PFSK-1 (cell line): ENCODE data around the gene BPIFB1.

ENCODE experiments used
- FOXP2 ChIP-seq: optimal IDR thresholded peaks from 2 replicates; pipeline ENCODE3; 2011; ENCODE audit warnings: borderline replicate concordance, control low read depth, inconsistent platforms; ENCODE audit not compliant: insufficient read depth; ENCODE audit errors: extremely low read length, extremely low read depth
- POLR2AphosphoS5 ChIP-seq: IDR thresholded peaks from 2 replicates; pipeline ENCODE4 v1.6.1; 2012; ENCODE audit warnings: low read depth, mild to moderate bottlenecking, control low read depth, low read length, moderate library complexity
- SIN3A ChIP-seq: IDR thresholded peaks from 2 replicates; pipeline ENCODE4 v1.6.1; 2012; ENCODE audit warnings: mild to moderate bottlenecking, low read length, moderate library complexity, borderline replicate concordance; ENCODE audit not compliant: insufficient read depth
- TAF1 ChIP-seq: IDR thresholded peaks from 2 replicates; pipeline ENCODE4 v1.6.1; 2012; ENCODE audit warnings: low read length, control low read depth, borderline replicate concordance; ENCODE audit not compliant: insufficient read depth
- TF ChIP-seq, protein P1 (sequence below), 2 experiments: IDR thresholded peaks; 2 replicates each; pipeline versions ENCODE4 v1.6.1 to v1.8.0; 2011 to 2012; ENCODE audit warnings: low read depth in 2 of 2, low read length in 2 of 2, control low read depth in 1 of 2, inconsistent platforms in 1 of 2, mild to moderate bottlenecking in 1 of 2, moderate library complexity in 1 of 2; ENCODE audit not compliant: insufficient read depth in 1 of 2

DNA sequence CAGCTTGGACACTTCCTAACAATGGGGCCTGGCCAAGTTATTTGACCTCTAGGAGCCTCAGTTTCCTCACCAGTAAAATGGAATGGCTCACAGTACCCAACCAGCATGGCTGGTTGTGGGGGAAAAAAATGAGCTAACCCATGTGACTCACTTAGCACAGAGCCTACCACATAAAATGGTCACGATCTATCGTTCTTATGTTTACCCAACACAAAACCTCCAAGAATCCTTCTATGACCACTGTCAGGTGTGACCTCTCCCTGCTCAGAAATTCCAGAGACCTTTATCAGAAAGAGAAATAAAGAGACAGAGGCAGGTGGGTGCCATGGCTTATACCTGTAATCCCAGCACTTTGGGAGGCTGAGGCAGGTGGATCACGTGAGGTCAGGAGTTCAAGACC, 39.4 kb downstream of the BPIFB1 start:
- TF ChIP-seq POLR2AphosphoS5: no peak
- no peak for TF ChIP-seq TAF1
- TF ChIP-seq, protein P1, sequence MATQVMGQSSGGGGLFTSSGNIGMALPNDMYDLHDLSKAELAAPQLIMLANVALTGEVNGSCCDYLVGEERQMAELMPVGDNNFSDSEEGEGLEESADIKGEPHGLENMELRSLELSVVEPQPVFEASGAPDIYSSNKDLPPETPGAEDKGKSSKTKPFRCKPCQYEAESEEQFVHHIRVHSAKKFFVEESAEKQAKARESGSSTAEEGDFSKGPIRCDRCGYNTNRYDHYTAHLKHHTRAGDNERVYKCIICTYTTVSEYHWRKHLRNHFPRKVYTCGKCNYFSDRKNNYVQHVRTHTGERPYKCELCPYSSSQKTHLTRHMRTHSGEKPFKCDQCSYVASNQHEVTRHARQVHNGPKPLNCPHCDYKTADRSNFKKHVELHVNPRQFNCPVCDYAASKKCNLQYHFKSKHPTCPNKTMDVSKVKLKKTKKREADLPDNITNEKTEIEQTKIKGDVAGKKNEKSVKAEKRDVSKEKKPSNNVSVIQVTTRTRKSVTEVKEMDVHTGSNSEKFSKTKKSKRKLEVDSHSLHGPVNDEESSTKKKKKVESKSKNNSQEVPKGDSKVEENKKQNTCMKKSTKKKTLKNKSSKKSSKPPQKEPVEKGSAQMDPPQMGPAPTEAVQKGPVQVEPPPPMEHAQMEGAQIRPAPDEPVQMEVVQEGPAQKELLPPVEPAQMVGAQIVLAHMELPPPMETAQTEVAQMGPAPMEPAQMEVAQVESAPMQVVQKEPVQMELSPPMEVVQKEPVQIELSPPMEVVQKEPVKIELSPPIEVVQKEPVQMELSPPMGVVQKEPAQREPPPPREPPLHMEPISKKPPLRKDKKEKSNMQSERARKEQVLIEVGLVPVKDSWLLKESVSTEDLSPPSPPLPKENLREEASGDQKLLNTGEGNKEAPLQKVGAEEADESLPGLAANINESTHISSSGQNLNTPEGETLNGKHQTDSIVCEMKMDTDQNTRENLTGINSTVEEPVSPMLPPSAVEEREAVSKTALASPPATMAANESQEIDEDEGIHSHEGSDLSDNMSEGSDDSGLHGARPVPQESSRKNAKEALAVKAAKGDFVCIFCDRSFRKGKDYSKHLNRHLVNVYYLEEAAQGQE (IDR thresholded peaks at IDR 0.05; ENCODE audit: insufficient read depth in 1 of 2, low read depth in 2 of 2, low read length in 2 of 2): no peak
- no peak for TF ChIP-seq SIN3A
- no peak for TF ChIP-seq FOXP2
